H1 (cell line): ENCODE data around the gene PARM1.

Experiments used
- CEBPB ChIP-seq: IDR thresholded peaks from 2 replicates; pipeline ENCODE4 v1.6.1; 2012; ENCODE audit warnings: low read depth, low read length
- CTCF ChIP-seq, 3 experiments: IDR thresholded peaks; 1 replicate in 2 of 3; 2 replicates in 1 of 3; pipeline versions ENCODE4 v1.5.1 to v1.6.1; 2011; ENCODE audit warnings: low read length in 3 of 3, mild to moderate bottlenecking in 3 of 3, inconsistent platforms in 2 of 3, low read depth in 1 of 3, moderate library complexity in 1 of 3; ENCODE audit not compliant: insufficient read depth in 1 of 3; ENCODE audit errors: control extremely low read depth in 1 of 3
- EZH2 ChIP-seq: fragments of 200-600 bp; sonication (generic); IDR thresholded peaks from 2 replicates; pipeline ENCODE4 v1.7.1; 2012; ENCODE audit warnings: low read depth, mild to moderate bottlenecking, moderate library complexity, low read length, inconsistent platforms; ENCODE audit not compliant: severe bottlenecking
- HDAC2 ChIP-seq, 2 experiments: fragments of 300-600 bp in 1 of 2; sonication (generic) in 1 of 2; IDR thresholded peaks; 2 replicates each; pipeline ENCODE4 v1.6.1; 2011 to 2012; ENCODE audit warnings: low read depth in 2 of 2, low read length in 2 of 2, mild to moderate bottlenecking in 2 of 2, moderate library complexity in 2 of 2, borderline replicate concordance in 1 of 2, inconsistent platforms in 1 of 2
- MAX ChIP-seq: IDR thresholded peaks from 2 replicates; pipeline ENCODE4 v1.6.1; 2012; ENCODE audit warnings: inconsistent platforms
- POLR2A ChIP-seq, 2 experiments: IDR thresholded peaks; 1 replicate in 1 of 2; 2 replicates in 1 of 2; pipeline ENCODE4 v1.6.1; 2011; ENCODE audit warnings: low read depth in 2 of 2, low read length in 2 of 2, mild to moderate bottlenecking in 2 of 2; ENCODE audit errors: control extremely low read depth in 1 of 2
- RAD21 ChIP-seq, 2 experiments: IDR thresholded peaks in 1 of 2; conservative IDR thresholded peaks in 1 of 2; 2 replicates each; pipeline ENCODE4 v1.6.1; 2011; ENCODE audit warnings: low read depth in 2 of 2, low read length in 2 of 2, improper control_type of control experiment in 1 of 2, inconsistent platforms in 1 of 2, mild to moderate bottlenecking in 1 of 2, moderate library complexity in 1 of 2
- RXRA ChIP-seq: IDR thresholded peaks from 2 replicates; pipeline ENCODE4 v1.6.1; 2011; ENCODE audit warnings: low read depth, mild to moderate bottlenecking, low read length, moderate library complexity; ENCODE audit not compliant: insufficient read depth
- SRF ChIP-seq: IDR thresholded peaks from 2 replicates; pipeline ENCODE4 v1.6.1; 2011; ENCODE audit warnings: mild to moderate bottlenecking, low read depth, low read length, moderate library complexity

- no peak for TF ChIP-seq EZH2
- no peak for TF ChIP-seq POLR2A (IDR thresholded peaks at IDR 0.05; ENCODE audit: control extremely low read depth in 1 of 2, low read depth in 2 of 2, low read length in 2 of 2)
- no peak for TF ChIP-seq SRF
- TF ChIP-seq RAD21 (IDR thresholded peaks at IDR 0.05 in 1 of 2, conservative IDR thresholded peaks at IDR 0.05 in 1 of 2; ENCODE audit: low read depth in 2 of 2, low read length in 2 of 2): no peak
- TF ChIP-seq CTCF (IDR thresholded peaks at IDR 0.05; ENCODE audit: control extremely low read depth in 1 of 3, insufficient read depth in 1 of 3, low read depth in 1 of 3, low read length in 3 of 3): no peak
- no peak for TF ChIP-seq MAX
- no peak for TF ChIP-seq RXRA
- TF ChIP-seq HDAC2 (IDR thresholded peaks at IDR 0.05; ENCODE audit: borderline replicate concordance in 1 of 2, low read depth in 2 of 2, low read length in 2 of 2): no peak
- no peak for TF ChIP-seq CEBPB
Measured at GRCh38 chr4:75001871-75002270, 69.0 kb downstream of the PARM1 start.
